PC-3 (cell line): ENCODE data around the gene FAR2. TPM values are rescaled to one million over a fixed set of nuclear protein-coding genes. Genes with fewer than 3 reads are reported as not detected.
"Not testable (repeated sequence)": the region's sequence is repeated elsewhere in the genome, so short reads cannot be mapped to it uniquely, and the experiment has no call there.

Experiments used
- ATAC-seq: fragments of 200-7000 bp; cut with Tn5 transposase; 2 replicates; pipeline ENCODE4 v1.9.1; 2020; ENCODE audit warnings: mild to moderate bottlenecking, moderate library complexity
- BruUV-seq: library from RNA; stranded (reverse); fragments of 400-500 nt; replicated peaks from 2 replicates; lab custom pipeline; 2021; lab: Mats Ljungman, UMichigan
- CTCF ChIA-PET: fragments of 300-600 bp; sonication (Branson Sonifier 250); formaldehyde crosslinking; loops from one replicate; lab custom pipeline; 2022; ENCODE audit warnings: antibody characterized with exemption; lab: Charles Lee
- POLR2A ChIA-PET: fragments of 300-600 bp; sonication (Branson Sonifier 250); formaldehyde crosslinking; loops from one replicate; lab custom pipeline; 2022; ENCODE audit warnings: antibody characterized with exemption; ENCODE audit not compliant: unreplicated experiment; lab: Charles Lee
- DNase-seq: peaks from one replicate; pipeline ENCODE4 v3.0.0-alpha.2; 2015
- H2AFZ ChIP-seq: fragments of 300-600 bp; sonication (generic); 2 replicates; pipeline ENCODE4 v1.6.0; 2016; ENCODE audit warnings: antibody characterized with exemption, low read length
- H3F3A ChIP-seq: fragments of 300-600 bp; sonication (generic); one replicate; pipeline ENCODE4 v1.6.0; 2017; ENCODE audit warnings: antibody characterized with exemption, low read length, control low read depth, mild to moderate bottlenecking; ENCODE audit not compliant: unreplicated experiment
- H3K27ac ChIP-seq: fragments of 300-600 bp; sonication (generic); 2 replicates; pipeline ENCODE4 v1.5.1; 2016; ENCODE audit warnings: mild to moderate bottlenecking, low read length
- H3K27me3 ChIP-seq: fragments of 300-600 bp; sonication (generic); 2 replicates; pipeline ENCODE4 v1.6.1; 2016; ENCODE audit warnings: low read length, mixed read lengths
- H3K36me3 ChIP-seq: fragments of 300-600 bp; sonication (generic); 2 replicates; pipeline ENCODE4 v1.6.1; 2016; ENCODE audit warnings: low read depth, mixed run types, low read length, mixed read lengths
- H3K4me1 ChIP-seq: fragments of 300-600 bp; sonication (generic); 2 replicates; pipeline ENCODE4 v1.5.1; 2016; ENCODE audit warnings: low read length; ENCODE audit not compliant: insufficient read depth
- H3K4me2 ChIP-seq: fragments of 300-600 bp; sonication (generic); 2 replicates; pipeline ENCODE4 v1.6.0; 2016; ENCODE audit warnings: low read length
- H3K4me3 ChIP-seq: fragments of 300-600 bp; sonication (generic); 2 replicates; pipeline ENCODE4 v1.5.1; 2016; ENCODE audit warnings: mild to moderate bottlenecking, low read length, mixed read lengths
- H3K79me2 ChIP-seq: fragments of 300-600 bp; sonication (generic); 2 replicates; pipeline ENCODE4 v1.6.1; 2017; ENCODE audit warnings: low read length, mixed read lengths
- H3K9ac ChIP-seq: fragments of 300-600 bp; sonication (generic); 2 replicates; pipeline ENCODE4 v1.6.0; 2016; ENCODE audit warnings: mild to moderate bottlenecking, low read length
- H3K9me2 ChIP-seq: fragments of 300-600 bp; sonication (generic); replicated peaks from 2 replicates; pipeline ENCODE4 v1.6.1; 2016; ENCODE audit warnings: mixed run types, low read length, mixed read lengths
- H3K9me3 ChIP-seq: fragments of 300-600 bp; sonication (generic); 2 replicates; pipeline ENCODE4 v1.6.1; 2016; ENCODE audit warnings: low read length, mixed read lengths
- H4K20me1 ChIP-seq: fragments of 300-600 bp; sonication (generic); 2 replicates; pipeline ENCODE4 v1.6.1; 2016; ENCODE audit warnings: low read length, mixed read lengths
- EZH2 ChIP-seq: fragments of 300-600 bp; sonication (generic); IDR thresholded peaks from one replicate; pipeline ENCODE4 v1.6.1; 2017; ENCODE audit warnings: antibody characterized with exemption, mild to moderate bottlenecking, low read length; ENCODE audit not compliant: unreplicated experiment
- EZH2phosphoT487 ChIP-seq: fragments of 300-600 bp; sonication (generic); IDR thresholded peaks from 2 replicates; pipeline ENCODE4 v1.6.1; 2018; ENCODE audit warnings: mild to moderate bottlenecking, antibody characterized with exemption, low read length, borderline replicate concordance
- intact Hi-C: fragments of 100-400 bp; cut with micrococcal nuclease; formaldehyde crosslinking; loops from 2 replicates; pipeline ENCODE4 v1.9.0; 2023
- total RNA-seq: library from RNA; depleted of rRNA; stranded (reverse); fragments of >200 nt; gene quantifications from 2 replicates; pipeline ENCODE4 v1.2.3, GENCODE V29; 2014
- TF ChIP-seq, protein P1 (sequence below): fragments of 300-600 bp; sonication (generic); conservative IDR thresholded peaks from 2 replicates; pipeline ENCODE4 v1.5.1; 2017; ENCODE audit warnings: antibody characterized with exemption, low read depth, mild to moderate bottlenecking, low read length

FAR2 gene
- total RNA-seq, 1 experiment from 2014 or later = 10.2 TPM

DNA sequence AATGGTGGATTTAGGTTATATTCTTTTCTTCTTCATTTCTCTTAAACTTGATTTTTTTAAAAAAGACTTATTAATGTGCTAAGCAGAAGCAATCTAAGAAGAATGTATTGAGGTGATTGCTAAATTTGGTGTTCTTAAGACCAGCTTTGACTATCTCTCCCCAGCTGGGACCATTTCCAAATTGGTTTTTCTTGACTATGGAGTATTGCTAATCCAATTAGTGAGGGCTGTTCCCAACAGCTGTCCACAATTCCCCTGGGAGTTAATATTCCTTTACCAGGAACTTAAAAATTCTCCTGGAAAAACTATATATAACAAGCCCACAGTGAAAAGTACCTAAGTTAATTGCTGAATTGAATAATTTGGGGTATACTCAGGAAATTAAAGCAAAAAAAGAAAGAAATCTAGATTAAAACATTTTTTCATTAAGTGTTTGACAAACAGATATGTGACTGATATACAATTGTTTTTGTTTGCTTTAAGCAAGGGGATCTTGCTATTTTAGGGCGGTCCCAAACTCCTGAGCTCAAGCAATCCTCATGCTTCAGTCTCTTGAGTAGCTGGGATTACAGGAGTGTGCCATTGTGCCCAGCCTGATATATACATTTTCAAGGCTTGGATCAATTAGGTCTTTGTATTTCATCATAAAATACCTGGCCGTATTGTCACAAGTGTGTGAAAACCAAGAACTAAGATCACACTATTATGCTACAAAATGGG lies 105.0 kb downstream of the FAR2 start:
- H3K9me2 ChIP-seq = no peaks in the 10 kb centered on the region

DNA sequence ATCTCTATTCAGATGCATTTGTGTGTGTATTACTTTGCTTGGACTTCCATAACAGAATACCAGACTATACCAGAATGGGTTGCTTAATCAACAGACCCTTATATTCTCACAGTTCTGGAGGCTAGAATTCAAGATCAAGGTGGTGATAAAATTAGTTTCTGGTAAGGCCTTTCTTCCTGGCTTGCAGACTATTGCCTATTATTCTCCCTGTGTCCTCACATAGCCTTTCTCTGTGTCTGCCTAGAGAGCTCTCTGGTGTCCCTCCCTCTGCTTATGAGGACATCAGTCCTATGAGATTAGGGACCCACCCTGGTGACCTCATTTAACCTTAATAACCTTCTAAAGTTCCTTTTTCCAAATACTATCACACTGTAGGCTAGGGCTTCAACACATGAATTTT lies 106.0 kb downstream of the FAR2 start:
- H3K4me1 ChIP-seq = no peaks in the 10 kb centered on the region
- ChIA-PET POLR2A (no interaction called here), CTCF (no interaction called here)
- no peaks in the 10 kb centered on the region for H3K9me2 ChIP-seq
- H3K9ac ChIP-seq = no peak overlapping the region
- no peak for ATAC-seq
- TF ChIP-seq, protein P1, sequence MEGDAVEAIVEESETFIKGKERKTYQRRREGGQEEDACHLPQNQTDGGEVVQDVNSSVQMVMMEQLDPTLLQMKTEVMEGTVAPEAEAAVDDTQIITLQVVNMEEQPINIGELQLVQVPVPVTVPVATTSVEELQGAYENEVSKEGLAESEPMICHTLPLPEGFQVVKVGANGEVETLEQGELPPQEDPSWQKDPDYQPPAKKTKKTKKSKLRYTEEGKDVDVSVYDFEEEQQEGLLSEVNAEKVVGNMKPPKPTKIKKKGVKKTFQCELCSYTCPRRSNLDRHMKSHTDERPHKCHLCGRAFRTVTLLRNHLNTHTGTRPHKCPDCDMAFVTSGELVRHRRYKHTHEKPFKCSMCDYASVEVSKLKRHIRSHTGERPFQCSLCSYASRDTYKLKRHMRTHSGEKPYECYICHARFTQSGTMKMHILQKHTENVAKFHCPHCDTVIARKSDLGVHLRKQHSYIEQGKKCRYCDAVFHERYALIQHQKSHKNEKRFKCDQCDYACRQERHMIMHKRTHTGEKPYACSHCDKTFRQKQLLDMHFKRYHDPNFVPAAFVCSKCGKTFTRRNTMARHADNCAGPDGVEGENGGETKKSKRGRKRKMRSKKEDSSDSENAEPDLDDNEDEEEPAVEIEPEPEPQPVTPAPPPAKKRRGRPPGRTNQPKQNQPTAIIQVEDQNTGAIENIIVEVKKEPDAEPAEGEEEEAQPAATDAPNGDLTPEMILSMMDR = no peak
- TF ChIP-seq EZH2 (no peak), EZH2phosphoT487 (no peak)
- no peaks in the 10 kb centered on the region for H4K20me1 ChIP-seq
- no peak overlapping the region for H3K4me2 ChIP-seq
- intact Hi-C loops = no loop called here
- no peaks in the 10 kb centered on the region for H3F3A ChIP-seq
- H3K4me3 ChIP-seq = no peak overlapping the region
- BruUV-seq = no TSS peak
- no peak for DNase-seq
- no peak overlapping the region for H3K27ac ChIP-seq
- no peaks in the 10 kb centered on the region for H3K9me3 ChIP-seq
- H3K27me3 ChIP-seq = no peaks in the 10 kb centered on the region
- no peaks in the 10 kb centered on the region for H3K79me2 ChIP-seq
- no peaks in the 10 kb centered on the region for H3K36me3 ChIP-seq
- H2AFZ ChIP-seq = no peak overlapping the region

More for the DNA sequence above, 105.0 kb downstream of the FAR2 start:
- no peak overlapping the region for H3K4me3 ChIP-seq
- H2AFZ ChIP-seq = no peak overlapping the region
- ChIA-PET CTCF (no interaction called here), POLR2A (no interaction called here)
- no peaks in the 10 kb centered on the region for H3K9me3 ChIP-seq
- H3K36me3 ChIP-seq = no peaks in the 10 kb centered on the region
- no peaks in the 10 kb centered on the region for H4K20me1 ChIP-seq
- H3F3A ChIP-seq = no peaks in the 10 kb centered on the region
- no peak overlapping the region for H3K9ac ChIP-seq
- H3K27ac ChIP-seq = no peak overlapping the region
- no peak overlapping the region for H3K4me2 ChIP-seq
- no peaks in the 10 kb centered on the region for H3K4me1 ChIP-seq
- no peaks in the 10 kb centered on the region for H3K27me3 ChIP-seq
- no TSS peak for BruUV-seq
- TF ChIP-seq, protein P1 = no peak
- TF ChIP-seq EZH2phosphoT487 (no peak), EZH2 (no peak)
- intact Hi-C loops = no loop called here
- no peaks in the 10 kb centered on the region for H3K79me2 ChIP-seq
- ATAC-seq (no peak), DNase-seq (no peak)

DNA sequence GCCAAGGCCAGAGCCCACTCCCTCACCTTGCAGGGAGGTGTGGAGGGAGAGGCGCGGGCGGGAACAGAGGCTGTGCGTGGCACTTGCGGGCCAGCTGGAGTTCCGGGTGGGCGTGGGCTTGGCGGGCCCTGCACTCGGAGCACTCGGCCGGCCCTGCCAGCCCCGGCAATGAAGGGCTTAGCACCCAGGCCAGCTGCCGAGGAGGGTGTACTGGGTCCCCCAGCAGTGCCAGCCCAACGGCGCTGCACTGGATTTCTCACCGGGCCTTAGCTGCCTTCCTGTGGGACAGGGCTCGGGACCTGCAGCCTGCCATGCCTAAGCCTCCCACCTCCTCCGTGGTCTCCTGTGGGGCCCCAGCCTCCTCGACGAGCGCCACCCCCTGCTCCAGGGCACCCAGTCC lies 107.5 kb downstream of the FAR2 start:
- Histone ChIP-seq H3K9ac (no peak overlapping the region), H3F3A (no peaks in the 10 kb centered on the region), H3K4me1 (no peaks in the 10 kb centered on the region), H3K4me3 (no peak overlapping the region), H3K9me3 (peaks cover 10% of the 10 kb centered on the region), H4K20me1 (no peaks in the 10 kb centered on the region), H3K36me3 (no peaks in the 10 kb centered on the region), H3K9me2 (no peaks in the 10 kb centered on the region), H3K79me2 (no peaks in the 10 kb centered on the region), H3K4me2 (no peak overlapping the region), H3K27ac (no peak overlapping the region), H3K27me3 (no peaks in the 10 kb centered on the region), H2AFZ (no peak overlapping the region)
- no TSS peak for BruUV-seq
- CTCF ChIA-PET = no interaction called here
- intact Hi-C loops = no loop called here
- POLR2A ChIA-PET = no interaction called here
- TF ChIP-seq, protein P1 = no peak
- TF ChIP-seq EZH2 = no peak
- no peak for ATAC-seq
- no peak for DNase-seq

DNA sequence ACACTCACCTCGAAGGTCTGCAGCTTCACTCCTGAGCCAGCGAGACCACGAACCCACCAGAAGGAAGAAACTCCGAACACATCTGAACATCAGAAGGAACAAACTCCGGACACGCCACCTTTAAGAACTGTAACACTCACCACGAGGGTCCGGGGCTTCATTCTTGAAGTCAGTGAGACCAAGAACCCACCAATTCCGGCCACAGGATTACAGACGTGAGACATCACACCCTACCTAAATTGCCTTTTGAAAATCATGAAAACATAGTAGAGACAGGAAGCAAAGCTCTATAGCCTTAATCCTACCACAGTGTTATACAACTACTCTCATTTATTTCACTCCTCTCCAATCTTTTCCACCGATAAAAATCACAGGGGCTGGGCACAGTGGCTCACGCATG lies 108.6 kb downstream of the FAR2 start:
- H3K36me3 ChIP-seq = not testable (repeated sequence)

More for the DNA sequence above, 108.6 kb downstream of the FAR2 start:
- H3K9ac ChIP-seq, H4K20me1 ChIP-seq, CTCF ChIA-PET, POLR2A ChIA-PET, H3K4me2 ChIP-seq, H3K4me3 ChIP-seq, H3K27me3 ChIP-seq, ATAC-seq, H3K4me1 ChIP-seq, intact Hi-C loops, H3F3A ChIP-seq, H3K27ac ChIP-seq, H3K79me2 ChIP-seq, BruUV-seq, DNase-seq, H3K9me2 ChIP-seq, H2AFZ ChIP-seq: not testable (repeated sequence)
- peaks cover 16% of the 10 kb centered on the region for H3K9me3 ChIP-seq
